Stimulated activated CD8-positive, alpha-beta memory T cell treated with anti-CD3 and anti-CD28 coated beads, Interleukin-7, amount 100 ng/mL, for 1 hour (primary cell): ENCODE results near the gene CCDC85A.

Experiments
- DNase-seq, 2 donors: peaks; one replicate each; pipeline ENCODE4 v3.0.0-alpha.2; 2020; ENCODE audit warnings: low read depth in 2 of 2

CCDC85A gene

GRCh38 chr2:56297671-56298070 lies 113.9 kb downstream of the CCDC85A start:
- DNase-seq = no peak

DNA sequence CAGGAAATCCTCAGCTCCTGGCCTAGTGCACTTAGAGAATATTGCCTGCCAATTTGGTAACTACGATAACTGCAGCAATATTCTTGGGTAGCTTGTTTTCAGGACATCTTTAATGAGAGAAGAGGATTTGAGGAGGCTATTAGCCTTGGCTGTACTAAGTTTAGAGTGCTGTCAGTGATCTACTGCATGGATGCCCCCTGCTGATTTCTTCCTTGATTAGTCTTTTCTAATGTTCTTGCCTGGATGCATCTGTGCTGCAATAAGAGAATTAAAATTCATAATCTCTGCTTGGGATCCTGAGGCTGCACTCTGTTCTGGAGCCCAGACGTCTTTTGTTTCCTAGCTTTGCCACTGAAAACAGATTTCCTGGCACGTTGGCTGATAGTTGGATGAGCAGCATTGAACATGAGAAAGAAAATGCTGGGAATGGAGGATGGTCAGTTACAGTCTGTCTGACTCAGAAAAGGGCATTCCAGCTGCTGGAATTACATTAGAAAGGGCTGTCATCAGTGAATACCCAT lies 115.4 kb downstream of the CCDC85A start:
- no peak for DNase-seq

- no peak for DNase-seq
Observed at GRCh38 chr2:56309626-56310170, 125.9 kb downstream of the CCDC85A start.

DNA sequence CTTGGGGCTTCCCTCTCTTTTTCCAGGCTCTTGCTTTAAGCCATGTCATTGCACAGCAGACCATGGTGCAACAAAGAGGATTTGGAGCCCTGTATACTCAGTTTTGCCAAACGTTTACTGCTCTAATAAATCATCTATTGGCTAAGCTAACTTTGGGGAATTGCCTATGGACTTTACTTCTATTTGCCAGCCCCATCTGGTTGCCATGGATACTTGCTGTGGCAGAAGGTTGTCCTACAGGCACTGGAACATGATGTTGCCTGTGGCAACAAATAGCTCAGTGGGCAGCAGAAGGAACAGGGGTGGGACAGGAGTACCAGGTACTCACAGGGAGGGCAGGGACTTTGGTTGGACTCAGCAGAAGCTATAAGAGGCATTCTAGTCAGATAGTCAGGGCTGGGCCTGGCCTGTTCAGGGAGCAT lies 129.7 kb downstream of the CCDC85A start:
- no peak for DNase-seq

- DNase-seq = no peak
Observed at GRCh38 chr2:56314371-56314770, 130.6 kb downstream of the CCDC85A start.

GRCh38 chr2:56314796-56315195 lies 131.0 kb downstream of the CCDC85A start:
- DNase-seq = no peak

GRCh38 chr2:56315376-56315775 lies 131.6 kb downstream of the CCDC85A start:
- DNase-seq = no peak

- DNase-seq = no peak
Observed at GRCh38 chr2:56316011-56316410, 132.2 kb downstream of the CCDC85A start.

DNA sequence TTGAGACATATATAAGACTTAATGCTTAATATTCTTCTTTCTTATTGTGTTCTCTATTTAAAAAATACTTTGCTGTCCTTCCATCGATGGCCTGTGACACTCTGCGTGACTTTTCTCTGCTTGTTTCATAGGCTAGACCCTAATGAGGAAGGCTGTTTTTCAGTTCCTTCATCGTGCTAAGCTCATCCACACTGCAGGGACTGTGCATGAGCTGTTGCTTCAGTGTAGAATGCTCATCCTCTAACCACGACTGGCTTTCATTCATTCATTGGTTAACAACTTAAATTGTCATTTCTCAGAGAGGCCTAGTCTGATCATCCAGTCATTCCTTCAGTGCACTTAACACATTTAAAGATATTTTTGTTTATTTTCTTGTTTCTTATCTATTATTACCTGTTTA lies 134.4 kb downstream of the CCDC85A start:
- DNase-seq = no peak

DNA sequence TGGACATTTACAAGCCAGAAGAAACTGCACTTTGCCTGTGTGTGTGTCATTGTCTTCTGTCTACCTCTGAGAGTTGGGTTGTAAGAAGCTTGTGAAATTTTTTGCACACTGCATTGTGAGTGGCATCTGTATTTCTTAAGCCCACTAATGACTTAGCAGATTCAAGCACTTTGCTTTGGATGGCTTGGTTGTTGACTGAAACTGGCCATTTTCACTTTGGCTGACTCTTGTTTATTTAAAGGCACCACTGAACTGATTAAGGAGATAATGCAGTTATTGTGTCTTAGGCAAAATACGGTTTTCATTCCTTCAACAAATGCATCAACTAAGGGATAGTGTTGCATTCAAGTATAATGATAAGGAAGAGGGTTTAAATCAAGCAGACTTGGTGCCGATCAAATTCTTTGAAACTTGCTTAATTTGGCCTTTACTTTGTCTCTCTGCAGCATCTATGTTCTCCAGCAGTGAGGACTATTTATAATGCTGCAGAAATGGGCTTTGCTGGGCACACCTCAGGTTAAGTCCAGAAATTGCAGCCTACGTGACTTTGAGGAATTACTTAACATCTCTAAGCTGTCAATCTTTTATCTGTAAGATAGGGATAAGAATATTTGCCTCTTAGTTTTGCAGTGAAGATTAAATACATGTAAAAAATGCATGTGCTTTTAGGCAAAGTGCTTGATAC lies 142.0 kb downstream of the CCDC85A start:
- DNase-seq = no peak

DNA sequence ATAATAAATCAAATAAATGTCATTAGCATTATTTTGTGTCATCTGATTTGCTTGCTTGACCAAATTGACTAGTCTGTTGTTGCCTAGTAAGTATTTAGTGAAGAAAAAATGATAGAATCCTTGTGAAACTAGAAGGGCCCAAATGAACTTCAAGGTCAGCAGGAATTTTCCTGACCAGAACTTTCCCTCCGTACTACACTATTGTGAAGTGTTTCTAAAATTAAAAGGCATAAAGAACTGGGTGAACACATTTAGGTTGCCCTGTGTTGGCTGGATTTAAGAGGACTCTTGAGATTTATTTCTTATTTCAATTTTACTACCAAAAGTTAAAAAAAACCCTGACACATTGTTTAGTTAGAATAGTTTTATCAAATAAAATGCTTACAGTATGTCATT lies 142.6 kb downstream of the CCDC85A start:
- DNase-seq = no peak

DNA sequence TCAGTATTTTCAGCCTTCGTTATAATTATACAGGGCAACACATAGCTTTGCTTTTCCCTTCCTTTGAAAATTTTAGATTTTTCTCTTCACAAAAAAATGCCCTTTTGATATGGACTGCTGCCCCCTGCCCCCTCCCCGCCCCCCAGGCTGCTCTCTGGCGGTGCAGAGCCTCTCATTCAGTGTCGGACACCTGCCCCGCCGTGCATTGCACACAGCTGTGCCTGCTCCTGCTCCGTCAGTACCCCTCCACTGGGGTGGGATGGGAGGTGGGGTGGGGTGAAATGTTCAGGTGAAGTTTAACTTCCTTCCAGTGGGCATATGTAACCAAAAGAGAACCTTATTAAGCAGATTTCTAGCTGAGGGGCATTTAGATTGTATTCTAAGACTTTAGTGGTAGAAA lies 148.0 kb downstream of the CCDC85A start:
- DNase-seq = no peak

DNA sequence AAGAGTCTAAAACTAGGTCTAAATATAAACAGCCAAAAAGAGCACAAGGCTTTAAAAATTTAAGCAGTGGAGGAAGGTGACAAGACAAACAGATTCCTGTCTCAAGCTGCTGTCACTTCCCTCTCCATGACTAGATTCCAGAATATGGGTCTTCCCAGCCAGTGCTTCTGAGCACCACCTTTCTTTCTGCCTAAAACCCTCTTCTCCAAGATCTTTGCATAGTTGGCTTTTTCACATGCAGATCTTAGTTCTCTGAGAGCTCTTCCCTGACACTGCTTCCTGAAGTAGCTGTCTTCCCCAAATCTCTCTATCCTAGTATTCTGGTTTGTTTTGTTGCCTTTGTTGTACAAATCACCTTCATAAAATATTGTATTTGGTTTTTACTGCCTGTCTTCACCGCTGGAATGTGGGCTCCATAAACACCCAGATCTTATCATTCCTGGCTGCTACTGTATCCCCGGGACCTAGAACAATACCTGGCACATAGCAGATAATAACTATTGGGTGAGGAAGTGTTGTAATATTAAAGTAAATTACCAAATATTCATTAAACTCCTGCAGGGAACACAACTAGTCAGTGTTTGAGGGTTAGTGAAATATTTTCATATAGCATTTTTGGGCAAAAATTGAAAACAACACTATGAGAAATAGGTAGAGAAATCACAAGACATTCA lies 150.2 kb downstream of the CCDC85A start:
- no peak for DNase-seq

DNA sequence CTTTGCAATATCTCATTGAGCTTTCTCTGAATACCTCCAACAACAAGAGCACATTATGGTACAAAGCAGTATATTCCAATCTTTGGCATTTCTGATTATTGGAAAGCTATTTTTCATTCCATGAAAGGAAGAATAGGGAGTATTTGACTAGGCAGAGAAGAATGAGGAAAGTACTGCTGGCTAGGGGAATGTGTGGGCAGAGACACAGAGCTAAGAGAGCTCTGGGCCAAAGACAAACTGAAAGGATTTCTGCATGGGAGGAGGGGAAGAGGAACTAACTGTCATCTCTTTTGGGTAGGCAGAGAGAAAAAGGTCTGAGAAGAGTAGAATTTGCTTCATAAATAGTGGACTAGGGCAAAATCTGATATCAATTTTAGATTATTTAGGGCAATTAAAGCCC lies 150.8 kb downstream of the CCDC85A start:
- DNase-seq = no peak

GRCh38 chr2:56335101-56335500 lies 151.3 kb downstream of the CCDC85A start:
- DNase-seq = no peak

- DNase-seq = no peak
Observed at GRCh38 chr2:56337342-56337741, 153.6 kb downstream of the CCDC85A start.

- DNase-seq = no peak
Observed at GRCh38 chr2:56338232-56338631, 154.4 kb downstream of the CCDC85A start.

GRCh38 chr2:56344771-56345170 lies 161.0 kb downstream of the CCDC85A start:
- DNase-seq = no peak

GRCh38 chr2:56347881-56348280 lies 164.1 kb downstream of the CCDC85A start:
- no peak for DNase-seq

DNA sequence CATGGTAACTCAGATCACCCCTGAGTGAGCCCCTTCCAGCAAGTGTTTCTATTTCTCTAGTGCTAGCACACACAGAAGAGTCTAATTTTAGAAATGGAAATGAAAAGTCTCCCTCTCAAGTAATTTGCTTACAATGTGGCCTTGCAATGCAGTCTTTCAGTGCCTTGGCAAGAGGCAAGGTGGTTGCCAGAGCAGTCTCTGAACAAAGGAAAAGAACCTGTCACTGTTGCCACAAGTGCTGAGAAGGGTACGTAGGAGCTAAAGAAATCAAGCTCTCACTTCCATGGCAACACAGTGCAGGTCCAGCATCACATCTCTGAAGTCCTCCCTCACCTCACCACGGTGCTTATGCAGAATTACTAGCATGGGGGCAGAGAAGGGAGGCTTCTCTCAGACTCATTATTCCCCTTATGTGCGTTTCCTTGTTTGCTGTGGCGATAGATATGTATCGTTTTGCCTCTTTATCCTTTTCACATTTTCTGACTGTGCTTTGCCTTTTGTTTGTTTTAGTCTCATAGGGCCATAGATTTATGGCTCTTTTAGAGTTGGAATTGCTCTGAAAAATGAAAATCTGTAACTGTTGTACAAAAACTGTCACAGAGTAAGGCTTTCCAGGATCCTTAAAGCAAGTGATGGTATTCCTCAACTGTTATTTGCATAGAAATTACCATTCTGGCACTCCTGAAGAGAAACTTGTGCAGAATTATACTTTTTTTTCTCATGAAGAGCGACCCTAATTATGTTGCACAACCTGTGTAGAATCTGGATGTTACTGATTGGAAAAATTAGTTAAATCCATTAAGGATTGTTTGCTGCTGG lies 164.8 kb downstream of the CCDC85A start:
- DNase-seq = no peak

DNA sequence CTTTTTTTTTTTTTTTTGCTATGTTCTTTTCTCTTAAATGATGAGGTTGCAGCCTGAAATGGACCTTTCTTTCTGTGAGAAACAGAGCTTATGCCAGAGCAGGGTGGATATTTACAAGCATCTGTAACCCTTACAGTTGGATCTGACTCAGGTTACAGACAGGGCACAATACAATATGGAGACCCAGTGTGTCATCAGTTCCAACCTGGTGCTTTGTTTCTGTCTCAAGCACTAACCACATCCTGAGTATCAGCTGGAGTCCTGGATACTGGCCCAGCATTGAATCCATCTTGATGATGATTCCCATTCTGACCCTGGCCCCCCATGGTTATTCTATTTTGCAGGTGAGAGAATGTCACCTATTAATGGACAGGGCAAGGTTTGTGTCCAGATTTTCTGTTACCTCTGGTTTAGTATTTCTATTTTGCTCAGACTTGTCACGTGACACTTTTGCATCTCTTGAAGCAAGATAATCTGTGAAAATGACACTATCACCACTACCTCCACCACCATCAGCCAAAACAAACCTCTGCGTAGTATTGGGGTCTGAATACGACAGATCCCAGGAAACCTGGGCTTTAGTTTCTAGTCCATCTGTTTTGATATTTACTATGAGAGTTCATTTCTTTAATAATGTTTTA lies 174.0 kb downstream of the CCDC85A start:
- DNase-seq = no peak

DNA sequence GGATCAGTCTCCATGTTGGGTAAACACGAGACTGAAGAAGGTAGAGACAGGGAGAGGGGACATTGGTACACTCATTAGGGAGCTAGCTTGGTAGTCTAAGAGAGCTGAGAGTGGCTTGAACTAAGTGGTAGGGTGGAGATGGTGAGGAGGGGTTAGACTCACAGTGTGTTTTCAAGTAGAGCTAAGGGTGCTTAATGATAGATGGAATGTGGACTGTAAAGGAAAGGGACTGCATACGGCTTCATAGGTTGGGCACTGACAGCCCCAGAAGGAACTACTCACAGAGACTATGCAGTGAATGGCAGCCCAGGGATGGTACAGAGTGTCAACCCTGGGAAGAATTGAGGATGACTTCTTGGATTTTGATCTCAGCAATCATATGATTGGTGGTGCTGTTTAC lies 178.1 kb downstream of the CCDC85A start:
- DNase-seq = no peak
